ENCODE results near the gene FAM9B.
"Not testable (repeated sequence)": the region's sequence is repeated elsewhere in the genome, so short reads cannot be mapped to it uniquely, and the experiment has no call there.

The FAM9B gene

DNA sequence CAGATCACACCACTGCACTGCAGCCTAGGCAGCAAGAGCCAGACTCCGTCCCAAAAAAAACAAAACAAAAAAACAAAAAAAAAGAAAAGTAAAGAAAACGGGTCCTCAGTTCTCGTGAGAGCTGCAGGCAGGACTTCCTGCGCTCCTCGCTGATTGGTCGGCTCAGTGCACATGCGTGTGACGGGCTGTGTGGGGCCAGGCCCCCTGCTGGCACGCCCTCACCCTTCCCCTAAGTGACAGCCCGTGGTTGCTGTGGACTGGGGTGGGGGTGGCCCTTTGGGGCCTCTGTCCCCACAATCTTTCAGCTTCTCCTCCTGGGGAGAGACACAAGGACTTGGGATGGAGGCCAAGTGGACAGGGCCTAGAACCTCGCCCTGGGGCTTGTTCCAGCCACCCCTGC lies at the start of gene FAM9B:
FAM9B (minus strand) TSS at position 139 of the 400 bp plus-strand sequence. CDS start 1,141 bp downstream, outside the sequence.
- no peak for DNase-seq

DNA sequence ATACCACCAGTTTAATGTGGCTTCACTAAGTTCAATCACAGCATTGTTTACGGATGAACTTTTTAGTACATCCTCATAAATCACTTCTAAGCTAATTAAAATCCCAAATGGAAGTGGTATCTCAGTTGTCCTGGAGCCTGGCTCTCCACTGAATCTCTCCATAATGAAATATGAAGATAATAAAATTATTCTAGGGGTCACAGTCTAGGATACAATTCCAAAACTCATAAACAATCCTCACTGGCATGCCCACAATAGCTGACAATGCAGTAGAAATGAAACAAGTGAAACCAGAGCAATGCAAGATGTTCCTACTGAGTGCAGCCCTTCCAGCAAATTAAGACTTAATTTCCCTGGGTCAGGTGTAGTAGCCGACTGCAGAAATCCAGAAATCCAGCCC lies 47.3 kb upstream of the FAM9B start:
- no peak for DNase-seq

DNA sequence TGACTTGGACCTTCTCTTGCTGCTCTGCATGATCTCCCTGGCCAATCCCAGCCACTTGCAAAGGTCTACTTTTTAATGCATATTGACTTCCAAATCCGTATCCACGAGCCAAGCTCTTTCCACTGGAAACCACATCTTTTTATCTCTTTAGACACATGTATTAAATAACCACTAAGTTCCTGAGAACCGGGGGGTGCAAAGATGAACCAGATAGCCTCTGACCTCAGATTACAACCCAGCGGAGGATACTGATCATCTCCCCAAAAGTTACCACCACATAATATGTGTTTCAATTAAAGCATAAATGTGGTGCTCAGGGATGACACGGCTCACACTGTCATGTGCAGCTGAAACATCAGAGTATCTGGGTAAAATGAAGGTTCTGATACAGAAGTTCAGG lies 40.4 kb upstream of the FAM9B start:
- peak; percentile 66 for DNase-seq

DNA sequence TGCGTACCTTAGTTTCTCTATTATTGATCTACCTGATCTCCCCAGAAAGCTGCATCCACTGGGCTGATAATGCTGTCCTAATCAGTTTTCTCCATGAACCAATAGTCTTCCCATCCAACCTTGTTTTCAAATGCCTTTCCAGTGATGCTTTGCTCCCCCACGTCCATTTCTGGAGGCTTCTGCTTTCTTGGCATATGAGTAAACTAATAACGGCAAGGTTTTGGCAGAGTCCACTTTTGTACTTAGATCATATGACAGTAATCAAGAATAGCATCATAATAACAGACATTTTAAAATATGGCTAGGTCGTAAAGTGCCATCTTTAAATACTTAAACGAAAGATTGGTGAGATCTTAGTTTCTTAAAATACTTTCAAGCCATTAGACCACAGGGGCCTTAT lies 38.4 kb upstream of the FAM9B start:
- no peak for DNase-seq

GRCh38 chrX:9071031-9071650 lies 37.2 kb upstream of the FAM9B start:
- DNase-seq, result no peak

DNA sequence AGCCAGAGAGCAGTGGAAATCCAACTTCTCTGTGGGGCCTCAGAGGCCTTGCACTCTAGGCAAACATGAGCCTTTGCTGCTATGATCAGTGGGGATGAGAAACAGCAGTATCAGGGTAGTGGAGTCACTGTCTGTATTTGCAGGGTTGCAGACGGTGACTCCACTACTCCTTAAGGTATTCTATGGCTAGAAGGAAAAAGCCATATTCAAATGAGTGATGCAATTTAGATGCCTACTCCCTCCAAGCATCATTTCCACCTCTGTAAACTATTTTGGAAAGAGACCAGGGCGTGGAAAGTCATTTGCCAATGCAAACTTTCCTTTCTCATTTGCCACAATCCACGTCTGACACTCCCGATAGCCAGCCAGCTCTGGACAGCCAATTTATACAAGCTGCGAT lies 35.6 kb upstream of the FAM9B start:
- no peak for DNase-seq

GRCh38 chrX:9064694-9065093 lies 30.8 kb upstream of the FAM9B start:
- no peak for DNase-seq

- no peak for DNase-seq
Observed at GRCh38 chrX:9062641-9063040, 28.7 kb upstream of the FAM9B start.

- DNase-seq, result peak; percentile 76
Observed at GRCh38 chrX:9055354-9055753, 21.4 kb upstream of the FAM9B start.

- DNase-seq, result no peak
Observed at GRCh38 chrX:9052081-9052480, 18.2 kb upstream of the FAM9B start.

DNA sequence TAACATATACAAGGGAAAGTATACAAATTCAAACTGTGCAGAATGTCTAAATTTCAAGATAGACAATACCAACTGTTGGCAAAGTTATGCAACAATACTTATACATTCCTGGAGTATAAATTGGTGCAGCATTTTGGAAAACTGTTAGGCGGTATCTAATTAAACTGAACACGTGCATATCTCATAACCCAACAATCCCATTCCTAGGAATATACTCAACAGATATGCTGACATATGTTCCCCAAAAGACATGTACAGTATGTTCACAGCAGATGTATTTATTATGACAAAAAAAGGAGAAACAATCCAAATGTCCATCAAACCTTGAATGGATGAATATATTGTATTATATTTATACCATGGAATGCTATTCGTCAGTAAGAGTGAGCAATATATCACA lies 16.4 kb upstream of the FAM9B start:
- DNase-seq, result no peak

DNA sequence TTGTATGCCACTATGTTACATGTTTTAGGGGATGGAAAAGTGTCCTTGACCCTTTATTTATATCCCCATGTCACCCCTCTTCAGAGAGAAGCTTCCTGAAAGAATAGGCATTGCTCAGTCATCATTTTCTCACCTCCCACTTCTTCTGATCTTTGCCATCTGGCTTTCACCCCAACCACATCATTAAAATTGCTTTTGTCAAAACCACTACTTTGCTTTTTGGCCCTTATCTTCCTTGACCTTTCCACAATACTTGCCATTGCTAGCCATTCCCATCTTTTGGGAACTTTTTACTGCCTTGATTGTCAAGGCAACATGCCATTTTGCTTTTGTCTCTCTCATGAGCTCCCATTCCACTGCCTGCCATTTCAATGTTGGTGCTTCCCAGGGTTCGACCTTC lies 14.9 kb upstream of the FAM9B start:
- no peak for DNase-seq

- no peak for DNase-seq
Observed at GRCh38 chrX:9038244-9038643, 4.3 kb upstream of the FAM9B start.

GRCh38 chrX:9037296-9037695 lies 3.4 kb upstream of the FAM9B start:
- no peak for DNase-seq

- no peak for DNase-seq
Observed at GRCh38 chrX:9033586-9033985, 341 bp downstream of the FAM9B start.

- DNase-seq, result no peak
Observed at GRCh38 chrX:9033179-9033578, 748 bp downstream of the FAM9B start.

DNA sequence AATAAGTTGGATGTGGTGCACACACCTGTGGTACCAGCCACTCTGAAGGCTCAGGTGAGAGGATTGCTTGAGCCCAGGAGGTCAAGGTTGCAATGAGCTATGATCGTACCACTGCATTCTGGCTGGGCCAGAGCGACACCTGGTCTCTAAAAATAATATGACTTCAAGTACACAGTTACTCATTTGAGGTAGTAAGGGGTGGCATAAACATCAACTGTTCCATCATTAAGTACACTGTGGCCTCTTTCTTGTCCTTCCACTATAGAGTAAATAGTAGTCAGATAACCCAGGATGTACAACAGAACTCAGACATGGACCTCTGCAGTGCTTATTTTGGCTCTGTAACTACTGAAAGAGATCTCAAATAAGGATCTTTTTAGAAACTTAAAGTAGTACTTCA lies 10.6 kb downstream of the FAM9B start:
- no peak for DNase-seq

DNA sequence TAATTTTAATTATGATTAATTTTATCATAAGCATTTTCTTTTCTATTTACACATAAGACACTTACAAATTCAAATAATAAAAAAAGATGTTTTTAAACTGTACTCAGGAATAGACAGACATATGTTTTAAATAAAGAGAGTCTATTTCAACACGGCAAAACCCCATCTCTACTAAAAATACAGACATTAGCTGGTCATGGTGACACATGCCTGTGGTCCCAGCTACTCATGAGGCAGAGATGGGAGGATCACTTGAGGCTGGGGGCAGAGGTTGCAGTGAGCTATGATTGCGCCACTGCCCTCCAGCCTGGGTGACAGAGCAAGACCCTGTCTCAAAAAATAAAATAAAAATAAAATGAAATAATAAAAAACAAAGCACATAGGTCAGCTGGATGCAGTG lies 14.8 kb downstream of the FAM9B start:
- DNase-seq, result no peak

GRCh38 chrX:9018332-9018731 lies 15.6 kb downstream of the FAM9B start:
- DNase-seq, result not testable (repeated sequence)

- DNase-seq, result no peak
Observed at GRCh38 chrX:9003041-9003440, 30.9 kb downstream of the FAM9B start.

DNA sequence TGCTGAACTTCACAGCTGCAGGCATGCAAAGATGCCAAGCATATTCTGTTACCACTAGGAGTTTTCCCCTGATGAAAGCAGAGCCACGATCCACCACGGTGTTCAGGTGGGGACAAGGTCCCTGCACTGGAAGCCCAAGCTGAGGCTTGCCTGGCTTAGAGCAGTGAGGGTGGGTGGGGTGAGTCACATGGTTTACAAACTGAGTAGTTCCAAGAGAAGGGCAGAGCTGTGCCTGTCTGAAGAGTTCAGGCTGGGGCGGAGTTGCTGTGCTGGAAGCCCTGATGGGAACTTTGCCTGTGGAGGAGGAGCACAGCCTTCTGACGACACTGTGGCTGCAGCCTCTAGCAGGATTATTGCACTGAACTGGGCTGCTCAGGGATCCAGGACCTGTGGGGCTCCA lies 45.5 kb downstream of the FAM9B start:
- no peak for DNase-seq

GRCh38 chrX:8987672-8988250 lies 46.2 kb downstream of the FAM9B start:
- no peak for DNase-seq

DNA sequence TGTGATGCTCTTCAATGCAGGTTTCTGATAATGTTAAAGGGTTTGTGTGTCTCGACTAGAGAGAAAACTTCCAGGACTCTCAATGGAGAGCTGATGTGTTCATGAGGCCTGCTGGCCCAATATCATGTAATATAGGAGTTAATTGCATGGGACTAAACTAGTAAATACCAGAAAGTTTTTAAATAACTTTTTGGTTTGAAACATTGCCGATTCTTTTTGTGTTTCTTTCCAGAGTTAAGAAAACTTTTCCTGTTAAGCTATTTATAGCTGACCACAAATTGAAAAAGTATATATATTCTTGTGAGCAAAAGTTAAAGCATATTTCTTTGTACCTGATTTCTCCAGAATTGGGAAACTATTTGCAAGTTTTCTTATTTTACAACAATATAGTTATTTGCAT lies 49.7 kb downstream of the FAM9B start:
- no peak for DNase-seq

- no peak for DNase-seq
Observed at GRCh38 chrX:8981723-8982122, 52.2 kb downstream of the FAM9B start.

DNA sequence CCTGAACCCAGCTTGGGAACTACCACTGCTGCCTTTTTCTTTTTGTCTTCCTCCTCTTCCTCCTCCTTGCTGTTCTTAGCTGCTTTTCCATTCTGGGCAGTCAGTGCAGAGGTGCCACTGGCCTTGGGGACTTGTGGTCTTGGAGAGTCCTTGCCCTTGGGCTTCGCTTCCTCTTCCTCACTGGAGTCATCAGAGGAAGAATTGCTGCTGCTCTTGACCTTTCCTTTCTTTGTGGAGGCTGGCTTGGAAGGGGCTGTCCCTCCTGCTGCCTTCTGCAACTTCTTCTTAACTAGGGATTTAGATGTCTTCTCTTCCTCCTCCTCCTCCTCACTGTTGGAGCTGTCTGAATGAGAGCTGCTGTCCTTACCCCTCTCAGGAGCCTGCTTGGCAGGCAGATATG lies 53.2 kb downstream of the FAM9B start:
- DNase-seq, result no peak

Measured in hematopoietic multipotent progenitor cell treated with erythropoietin and hydrocortisone succinate and interleukin-3 and kit ligand, for 4 days (in vitro differentiated cells).